ENCODE measurements around the gene PLXNB3.

- TF ChIP-seq CTCF (IDR thresholded peaks at IDR 0.05) (no peak), POLR2A (IDR thresholded peaks at IDR 0.05) (no peak)
These were observed 57.0 kb downstream of the PLXNB3 start for GRCh38 chrX:153821066-153821465.
